Endothelial cell of umbilical vein (primary cell): ENCODE measurements around the gene KIDINS220. TPM values are rescaled to one million over a fixed set of nuclear protein-coding genes. Genes with fewer than 3 reads are reported as not detected.

ENCODE experiments used
- BruUV-seq: library from RNA; stranded (reverse); fragments of 400-500 nt; replicated peaks from 2 replicates; lab custom pipeline; 2021; lab: Mats Ljungman, UMichigan
- CTCF ChIA-PET: fragments of 300-600, 350-600 bp; sonication (Branson Sonifier 250); formaldehyde crosslinking; loops from one replicate; lab custom pipeline; 2021; ENCODE audit warnings: antibody characterized with exemption, inconsistent platforms; lab: Charles Lee
- POLR2A ChIA-PET: fragments of 300-600, 350-600 bp; sonication (Branson Sonifier 250); formaldehyde crosslinking; loops from one replicate; lab custom pipeline; 2021; ENCODE audit warnings: antibody characterized with exemption, inconsistent platforms; lab: Charles Lee
- DNase-seq: peaks from one replicate; pipeline ENCODE4 v3.0.0-alpha.2; 2011; ENCODE audit warnings: low read depth, low spot score
- FAIRE-seq: peaks from 2 replicates; lab custom pipeline; 2011; peaks lifted over from hg19 to GRCh38; lab: Jason Lieb, UNC
- H2AFZ ChIP-seq: 2 replicates; pipeline ENCODE4 v1.6.0; 2012; ENCODE audit warnings: low read depth, low read length, control low read depth, inconsistent platforms
- H3K27ac ChIP-seq: 2 replicates; pipeline ENCODE4 v1.5.1; 2011; ENCODE audit warnings: low read depth, mild to moderate bottlenecking, control low read depth, low read length, moderate library complexity; ENCODE audit not compliant: insufficient read depth
- H3K27me3 ChIP-seq, 2 experiments: 2 replicates each; pipeline versions ENCODE4 v1.6.0 to v1.6.1; 2011; ENCODE audit warnings: low read length in 2 of 2, mixed read lengths in 1 of 2; ENCODE audit not compliant: control insufficient read depth in 2 of 2, insufficient read depth in 2 of 2
- H3K36me3 ChIP-seq, 2 experiments: 2 replicates in 1 of 2; 3 replicates in 1 of 2; pipeline ENCODE4 v1.5.1; 2011; ENCODE audit warnings: low read length in 2 of 2, mild to moderate bottlenecking in 1 of 2, moderate library complexity in 1 of 2; ENCODE audit not compliant: control insufficient read depth in 2 of 2, insufficient read depth in 2 of 2; ENCODE audit errors: extremely low read depth in 1 of 2
- H3K4me1 ChIP-seq: 3 replicates; pipeline ENCODE4 v1.5.1; 2011; ENCODE audit warnings: mild to moderate bottlenecking, low read length; ENCODE audit not compliant: control insufficient read depth, insufficient read depth; ENCODE audit errors: extremely low read depth
- H3K4me2 ChIP-seq: 2 replicates; pipeline ENCODE4 v1.6.1; 2011; ENCODE audit warnings: low read length, control low read depth, mixed read lengths; ENCODE audit not compliant: insufficient read depth
- H3K4me3 ChIP-seq, 3 experiments: fragments of 200-600 bp in 1 of 3; sonication (generic), shearing (Covaris generic) in 1 of 3; replicated peaks in 1 of 3; 2 replicates each; pipeline ENCODE4 v1.5.1; 2011 to 2016; ENCODE audit warnings: control low read depth in 3 of 3, low read length in 3 of 3, mild to moderate bottlenecking in 2 of 3, inconsistent platforms in 1 of 3, low read depth in 1 of 3, moderate library complexity in 1 of 3; ENCODE audit not compliant: insufficient read depth in 1 of 3
- H3K79me2 ChIP-seq: 2 replicates; pipeline ENCODE4 v1.6.0; 2012; ENCODE audit warnings: low read length, inconsistent platforms; ENCODE audit not compliant: control insufficient read depth, insufficient read depth
- H3K9ac ChIP-seq: replicated peaks from 2 replicates; pipeline ENCODE3; 2011; ENCODE audit warnings: low read length, control low read depth; ENCODE audit not compliant: insufficient read depth; ENCODE audit errors: extremely low read depth
- H3K9me1 ChIP-seq: replicated peaks from 3 replicates; pipeline ENCODE4 v1.6.0; 2011; ENCODE audit warnings: mild to moderate bottlenecking, low read length; ENCODE audit not compliant: control insufficient read depth, insufficient read depth; ENCODE audit errors: extremely low read depth
- H3K9me3 ChIP-seq: replicated peaks from 2 replicates; pipeline ENCODE4 v1.5.1; 2012; ENCODE audit warnings: low read length, inconsistent platforms; ENCODE audit not compliant: control insufficient read depth, insufficient read depth
- H4K20me1 ChIP-seq: replicated peaks from 2 replicates; pipeline ENCODE3; 2011; ENCODE audit warnings: mild to moderate bottlenecking, low read length; ENCODE audit not compliant: control insufficient read depth, insufficient read depth; ENCODE audit errors: extremely low read depth
- CTCF ChIP-seq, 2 donors: IDR thresholded peaks; 1 replicate in 1 of 2; 2 replicates in 1 of 2; pipeline ENCODE4 v1.5.1; 2011; ENCODE audit warnings: low read length in 2 of 2, mild to moderate bottlenecking in 2 of 2, moderate library complexity in 2 of 2, control low read depth in 1 of 2, inconsistent platforms in 1 of 2, low read depth in 1 of 2; ENCODE audit not compliant: insufficient read depth in 1 of 2; ENCODE audit errors: extremely low read depth in 1 of 2
- EZH2 ChIP-seq: IDR thresholded peaks from 2 replicates; pipeline ENCODE4 v1.6.1; 2012; ENCODE audit warnings: borderline replicate concordance, low read depth, mild to moderate bottlenecking, moderate library complexity, low read length, inconsistent platforms; ENCODE audit not compliant: severe bottlenecking
- FOS ChIP-seq: IDR thresholded peaks from 2 replicates; pipeline ENCODE4 v1.6.1; 2011; ENCODE audit warnings: mild to moderate bottlenecking, low read length, moderate library complexity, borderline replicate concordance; ENCODE audit not compliant: insufficient read depth
- GATA2 ChIP-seq: IDR thresholded peaks from 2 replicates; pipeline ENCODE4 v1.7.0; 2011; ENCODE audit warnings: low read depth, mild to moderate bottlenecking, moderate library complexity, mixed read lengths, low read length; ENCODE audit not compliant: insufficient read length, insufficient read depth
- JUN ChIP-seq: IDR thresholded peaks from 2 replicates; pipeline ENCODE4 v1.6.1; 2011; ENCODE audit warnings: borderline replicate concordance, low read depth; ENCODE audit not compliant: insufficient read length, insufficient read depth
- MAX ChIP-seq: IDR thresholded peaks from 2 replicates; pipeline ENCODE4 v1.6.1; 2011; ENCODE audit not compliant: insufficient read depth, insufficient read length
- POLR2A ChIP-seq: IDR thresholded peaks from 2 replicates; pipeline ENCODE4 v1.6.1; 2012; ENCODE audit warnings: low read depth, mild to moderate bottlenecking, control low read depth, low read length
- POLR2AphosphoS5 ChIP-seq: IDR thresholded peaks from 2 replicates; pipeline ENCODE4 v1.6.1; 2012; ENCODE audit warnings: low read depth, mild to moderate bottlenecking, control low read depth, low read length, moderate library complexity; ENCODE audit not compliant: insufficient read depth
- dilution Hi-C: fragments of 300-500 bp; cut with MboI; formaldehyde crosslinking; loops from one replicate; pipeline ENCODE4 v1.15.0; 2019; ENCODE audit warnings: low sequenced_read_pairs; ENCODE audit not compliant: extremely low pct_ligation_motif_present
- intact Hi-C: fragments of 100-400 bp; cut with micrococcal nuclease; formaldehyde crosslinking; loops from one replicate; pipeline ENCODE4 v1.10.0; 2022
- polyA plus RNA-seq, 4 experiments: library from polyadenylated mRNA; depleted of rRNA in 3 of 4; stranded (reverse) in 3 of 4; unstranded in 1 of 4; fragments of >200 nt; gene quantifications; 2 replicates each; pipeline versions ENCODE4 v1.2.1 to v1.2.3, GENCODE V29; 2011 to 2012; ENCODE audit warnings: missing spikeins in 1 of 4
- total RNA-seq: library from RNA; stranded (reverse); gene quantifications from 2 replicates; pipeline ENCODE4 v1.2.3, GENCODE V29; 2021

KIDINS220 gene
- total and polyA plus RNA-seq, 2 donors (not counting 3 experiments of a cell fraction or from before 2014, with no cell fraction given) = 33.9 to 41.3 TPM

GRCh38 chr2:8685697-8686358 is 151.6 kb downstream of the KIDINS220 start:
- Histone ChIP-seq H3K4me2 (peak overlapping the region; percentile 51), H3K4me1 (peaks cover 30% of the 10 kb centered on the region), H3K79me2 (no peaks in the 10 kb centered on the region), H2AFZ (peak overlapping the region; percentile 52), H3K9ac (no peak overlapping the region), H3K27me3 (peaks cover 8 to 22% of the 10 kb centered on the region in 2 experiments), H3K4me3 (peak overlapping the region in 2 of 3 experiments; percentile 22 to 43), H3K27ac (no peak overlapping the region), H3K9me3 (no peaks in the 10 kb centered on the region), H3K36me3 (no peaks in the 10 kb centered on the region), H4K20me1 (no peaks in the 10 kb centered on the region), H3K9me1 (no peaks in the 10 kb centered on the region)
- CTCF ChIA-PET = interaction anchor here (1.9 kb wide), 1 partner anchor 1258 kb away, joined by 33 read pairs; no protein-coding TSS in a partner anchor
- intact Hi-C loops = loop anchor here (1.0 to 10.0 kb wide), 6 partner anchors 41 to 1861 kb away; no protein-coding TSS in a partner anchor
- POLR2A ChIA-PET = no interaction called here
- no peak for TF ChIP-seq GATA2
- no peak for TF ChIP-seq JUN
- TF ChIP-seq POLR2A = no peak
- TF ChIP-seq POLR2AphosphoS5 = no peak
- no peak for TF ChIP-seq FOS
- TF ChIP-seq EZH2 = peak; percentile 21
- TF ChIP-seq CTCF (IDR thresholded peaks at IDR 0.05; ENCODE audit: extremely low read depth in 1 of 2, insufficient read depth in 1 of 2, low read depth in 1 of 2, low read length in 2 of 2) = peak; percentile 81 to 94
- no peak for TF ChIP-seq MAX
- BruUV-seq = no TSS peak
- FAIRE-seq (peak; percentile 46), DNase-seq (peak; percentile 34)
- dilution Hi-C loops = no loop called here
